NCI-H460 (cell line): ENCODE results near the gene OR2B6. TPM values are rescaled to one million over a fixed set of nuclear protein-coding genes. Genes with fewer than 3 reads are reported as not detected.
"Not testable (repeated sequence)": the region's sequence is repeated elsewhere in the genome, so short reads cannot be mapped to it uniquely, and the experiment has no call there.

Experiments
- DNase-seq: peaks from one replicate; pipeline ENCODE4 v3.0.0-alpha.2; 2016; ENCODE audit warnings: low read depth; ENCODE audit errors: extremely low read depth
- polyA plus RNA-seq: library from polyadenylated mRNA; depleted of rRNA; stranded (reverse); fragments of >200 nt; gene quantifications from 2 replicates; pipeline ENCODE4 v1.2.3, GENCODE V29; 2014; cell fraction: nucleus; rRNA removed
- total RNA-seq: library from RNA; depleted of rRNA; stranded (reverse); fragments of >200 nt; shearing (Covaris generic); gene quantifications from 2 replicates; pipeline ENCODE4 v1.2.3, GENCODE V29; 2014; rRNA removed

Gene OR2B6
- total RNA-seq, result 0.42 TPM in 1 of 2 replicates, not detected in the other
- 1.3 TPM in 1 of 2 replicates, not detected in the other for polyA plus RNA-seq

GRCh38 chr6:27956941-27957340 is at the start of gene OR2B6:
Gene OR2B6 (plus strand): TSS chr6:27957241. CDS start chr6:27957241, 0 bp downstream.
- DNase-seq, result no peak

- DNase-seq, result no peak
Observed at GRCh38 chr6:27908017-27908416, 49.0 kb upstream of the OR2B6 start.

GRCh38 chr6:27911956-27912446 is 45.0 kb upstream of the OR2B6 start, which contains the start of gene OR2B2:
Gene OR2B2 (minus strand): TSS chr6:27912396. CDS start chr6:27912319, 77 bp downstream.
- DNase-seq, result no peak

GRCh38 chr6:27922949-27923348 is 34.1 kb upstream of the OR2B6 start:
- DNase-seq, result no peak

- DNase-seq, result no peak
Observed at GRCh38 chr6:27924179-27924578, 32.9 kb upstream of the OR2B6 start.

- DNase-seq, result not testable (repeated sequence)
Observed at GRCh38 chr6:27928041-27928440, 29.0 kb upstream of the OR2B6 start.

GRCh38 chr6:27929930-27930329 is 27.1 kb upstream of the OR2B6 start:
- not testable (repeated sequence) for DNase-seq

- DNase-seq, result no peak
Observed at GRCh38 chr6:27931209-27931608, 25.8 kb upstream of the OR2B6 start.

- no peak for DNase-seq
Observed at GRCh38 chr6:27940766-27941165, 16.3 kb upstream of the OR2B6 start.

- not testable (repeated sequence) for DNase-seq
Observed at GRCh38 chr6:27943072-27943471, 14.0 kb upstream of the OR2B6 start.

- DNase-seq, result no peak
Observed at GRCh38 chr6:27948237-27948636, 8.8 kb upstream of the OR2B6 start.

- DNase-seq, result no peak
Observed at GRCh38 chr6:27951040-27951439, 6.0 kb upstream of the OR2B6 start.

- DNase-seq, result no peak
Observed at GRCh38 chr6:27957516-27957915, 475 bp downstream of the OR2B6 start.

- no peak for DNase-seq
Observed at GRCh38 chr6:27962506-27962905, 5.5 kb downstream of the OR2B6 start.

GRCh38 chr6:27966044-27966443 is 9.0 kb downstream of the OR2B6 start:
- DNase-seq, result no peak

- DNase-seq, result no peak
Observed at GRCh38 chr6:27966816-27967426, 9.9 kb downstream of the OR2B6 start.

- DNase-seq, result no peak
Observed at GRCh38 chr6:27970444-27970843, 13.4 kb downstream of the OR2B6 start.

GRCh38 chr6:27972750-27973149 is 15.7 kb downstream of the OR2B6 start:
- DNase-seq, result no peak

- no peak for DNase-seq
Observed at GRCh38 chr6:27977387-27977786, 20.3 kb downstream of the OR2B6 start.

- no peak for DNase-seq
Observed at GRCh38 chr6:27978705-27979104, 21.7 kb downstream of the OR2B6 start.

GRCh38 chr6:27980111-27980510 is 23.1 kb downstream of the OR2B6 start:
- no peak for DNase-seq

GRCh38 chr6:27986928-27987725 is 30.1 kb downstream of the OR2B6 start:
- DNase-seq, result no peak
